ENCODE measurements around the gene PANK1.

PANK1 gene

DNA sequence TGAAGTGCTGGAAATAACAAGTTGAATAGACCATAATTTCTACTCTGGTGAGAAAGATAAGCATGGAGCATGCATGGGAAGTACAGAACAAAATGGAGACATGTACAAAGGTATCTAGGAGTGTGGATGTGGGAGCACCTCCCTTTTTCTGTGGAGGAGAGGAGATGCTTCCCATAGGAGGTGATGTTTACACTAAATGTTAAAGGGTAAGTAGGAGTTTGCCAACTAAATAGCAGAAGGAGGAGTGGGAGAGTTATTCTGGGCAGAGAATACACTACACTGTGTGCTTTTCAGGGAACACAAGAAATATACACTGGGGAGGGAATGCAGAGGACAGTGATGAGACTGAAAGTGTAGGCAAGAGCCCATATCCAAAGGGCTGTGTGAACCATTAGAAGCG, 21.1 kb upstream of the PANK1 start:
- Histone ChIP-seq H3K9me3 (replicated peaks in 1 of 2; ENCODE audit: control insufficient read depth in 2 of 2, insufficient read depth in 1 of 2, low read depth in 1 of 2, low read length in 2 of 2) (no peaks in the 10 kb centered on the region), H2BK12ac (ENCODE audit: low read length) (no peak overlapping the region), H3K36me3 (replicated peaks in 1 of 2; ENCODE audit: control insufficient read depth in 2 of 2, insufficient read depth in 2 of 2, low read length in 2 of 2) (no peaks in the 10 kb centered on the region), H4K8ac (ENCODE audit: low read depth, low read length) (no peak overlapping the region), H3K27ac (replicated peaks; ENCODE audit: low read length) (no peak overlapping the region), H2BK120ac (ENCODE audit: low read depth, low read length) (no peak overlapping the region), H3K9ac (ENCODE audit: low read depth, low read length, poor library complexity) (no peak overlapping the region), H3K4me2 (ENCODE audit: insufficient read depth, low read length, poor library complexity, severe bottlenecking) (no peak overlapping the region), H3K14ac (ENCODE audit: low read length) (no peak overlapping the region), H2BK15ac (ENCODE audit: low read length) (no peak overlapping the region), H3K4ac (ENCODE audit: low read length) (no peak overlapping the region), H4K91ac (ENCODE audit: low read depth, low read length, poor library complexity) (no peak overlapping the region), H3K18ac (ENCODE audit: low read length) (no peak overlapping the region), H3K4me3 (ENCODE audit: low read length in 2 of 2) (no peak overlapping the region), H3K79me1 (ENCODE audit: low read depth, low read length) (no peaks in the 10 kb centered on the region), H2BK5ac (ENCODE audit: low read length) (no peak overlapping the region), H2AFZ (ENCODE audit: low read length) (no peak overlapping the region), H2AK5ac (ENCODE audit: low read depth, low read length) (no peak overlapping the region), H3K27me3 (ENCODE audit: control insufficient read depth in 3 of 3, insufficient read depth in 3 of 3, low read depth in 1 of 3, low read length in 3 of 3) (no peaks in the 10 kb centered on the region), H3K23ac (ENCODE audit: low read depth, low read length, poor library complexity) (no peak overlapping the region), H3K4me1 (ENCODE audit: control insufficient read depth in 2 of 2, insufficient read depth in 1 of 2, low read depth in 1 of 2, low read length in 2 of 2) (no peaks in the 10 kb centered on the region)
- DNase-seq (ENCODE audit: low spot score) = no peak
- no CpG with 5 or more reads among the region's 1 CpG for WGBS, 2 donors (ENCODE audit: extremely low coverage in 2 of 2, insufficient read length in 2 of 2, insufficient replicate concordance in 1 of 2)

DNA sequence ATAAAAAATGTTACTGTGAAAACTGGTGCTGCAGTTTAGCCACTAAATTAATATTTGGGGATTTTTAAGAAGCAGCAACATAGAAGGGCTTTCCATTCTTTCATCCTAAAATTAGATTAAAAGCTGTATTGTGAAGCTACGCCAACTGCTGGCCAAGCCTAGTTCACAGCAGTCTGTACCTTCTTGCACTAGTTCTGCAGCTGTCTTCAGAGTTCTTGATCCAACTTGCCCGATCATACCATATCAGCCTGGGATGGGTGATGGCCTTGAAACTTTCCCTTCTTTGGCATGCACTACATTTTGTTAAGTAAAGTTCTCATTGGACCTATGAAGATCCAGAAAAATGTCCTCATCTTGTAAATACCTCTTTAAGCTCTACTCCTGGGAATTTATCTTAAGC, 20.3 kb upstream of the PANK1 start:
- Histone ChIP-seq H2BK12ac (ENCODE audit: low read length) (no peak overlapping the region), H3K18ac (ENCODE audit: low read length) (no peak overlapping the region), H2AFZ (ENCODE audit: low read length) (no peak overlapping the region), H3K9ac (ENCODE audit: low read depth, low read length, poor library complexity) (no peak overlapping the region), H3K36me3 (replicated peaks in 1 of 2; ENCODE audit: control insufficient read depth in 2 of 2, insufficient read depth in 2 of 2, low read length in 2 of 2) (no peaks in the 10 kb centered on the region), H3K4me2 (ENCODE audit: insufficient read depth, low read length, poor library complexity, severe bottlenecking) (no peak overlapping the region), H3K27ac (replicated peaks; ENCODE audit: low read length) (no peak overlapping the region), H3K23ac (ENCODE audit: low read depth, low read length, poor library complexity) (no peak overlapping the region), H3K27me3 (ENCODE audit: control insufficient read depth in 3 of 3, insufficient read depth in 3 of 3, low read depth in 1 of 3, low read length in 3 of 3) (no peaks in the 10 kb centered on the region), H4K8ac (ENCODE audit: low read depth, low read length) (no peak overlapping the region), H3K79me1 (ENCODE audit: low read depth, low read length) (no peaks in the 10 kb centered on the region), H2BK15ac (ENCODE audit: low read length) (no peak overlapping the region), H2AK5ac (ENCODE audit: low read depth, low read length) (no peak overlapping the region), H3K9me3 (replicated peaks in 1 of 2; ENCODE audit: control insufficient read depth in 2 of 2, insufficient read depth in 1 of 2, low read depth in 1 of 2, low read length in 2 of 2) (no peaks in the 10 kb centered on the region), H2BK120ac (ENCODE audit: low read depth, low read length) (no peak overlapping the region), H4K91ac (ENCODE audit: low read depth, low read length, poor library complexity) (no peak overlapping the region), H3K14ac (ENCODE audit: low read length) (no peak overlapping the region), H3K4me1 (ENCODE audit: control insufficient read depth in 2 of 2, insufficient read depth in 1 of 2, low read depth in 1 of 2, low read length in 2 of 2) (no peaks in the 10 kb centered on the region), H3K4ac (ENCODE audit: low read length) (no peak overlapping the region), H3K4me3 (ENCODE audit: low read length in 2 of 2) (no peak overlapping the region), H2BK5ac (ENCODE audit: low read length) (no peak overlapping the region)
- no CpG with 5 or more reads among the region's 2 CpGs for WGBS, 2 donors (ENCODE audit: extremely low coverage in 2 of 2, insufficient read length in 2 of 2, insufficient replicate concordance in 1 of 2)
- no peak for DNase-seq (ENCODE audit: low spot score)

DNA sequence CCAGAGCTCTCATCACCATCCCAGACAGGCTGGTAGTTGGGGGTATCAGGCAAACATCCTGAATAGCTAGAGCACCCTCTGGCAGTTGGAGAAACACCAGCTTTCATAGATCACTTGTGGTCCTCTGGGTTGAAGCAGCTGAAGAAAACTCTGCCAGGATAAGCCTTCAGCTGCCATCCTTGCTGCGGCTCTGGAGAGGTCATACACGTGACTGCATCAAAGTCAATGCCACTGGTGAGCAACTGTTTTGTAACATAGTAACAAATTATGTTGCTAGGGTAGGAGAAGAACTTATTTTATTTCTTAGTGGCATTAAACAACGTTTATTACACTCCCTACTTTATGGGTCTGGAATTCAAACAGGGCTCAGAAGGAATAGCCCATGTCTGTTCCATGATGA, 19.2 kb upstream of the PANK1 start:
- H3K23ac ChIP-seq (ENCODE audit: low read depth, low read length, poor library complexity) = no peak overlapping the region
- no peak overlapping the region for H2BK15ac ChIP-seq (ENCODE audit: low read length)
- no peaks in the 10 kb centered on the region for H3K36me3 ChIP-seq (replicated peaks in 1 of 2; ENCODE audit: control insufficient read depth in 2 of 2, insufficient read depth in 2 of 2, low read length in 2 of 2)
- no peak overlapping the region for H2BK120ac ChIP-seq (ENCODE audit: low read depth, low read length)
- H3K27ac ChIP-seq (replicated peaks; ENCODE audit: low read length) = no peak overlapping the region
- no peak overlapping the region for H2AK5ac ChIP-seq (ENCODE audit: low read depth, low read length)
- H3K27me3 ChIP-seq (ENCODE audit: control insufficient read depth in 3 of 3, insufficient read depth in 3 of 3, low read depth in 1 of 3, low read length in 3 of 3) = no peaks in the 10 kb centered on the region
- no peak overlapping the region for H3K18ac ChIP-seq (ENCODE audit: low read length)
- no peak overlapping the region for H3K4me3 ChIP-seq (ENCODE audit: low read length in 2 of 2)
- H4K91ac ChIP-seq (ENCODE audit: low read depth, low read length, poor library complexity) = no peak overlapping the region
- H2BK5ac ChIP-seq (ENCODE audit: low read length) = no peak overlapping the region
- H2AFZ ChIP-seq (ENCODE audit: low read length) = no peak overlapping the region
- no peaks in the 10 kb centered on the region for H3K4me1 ChIP-seq (ENCODE audit: control insufficient read depth in 2 of 2, insufficient read depth in 1 of 2, low read depth in 1 of 2, low read length in 2 of 2)
- DNase-seq (ENCODE audit: low spot score) = no peak
- no peak overlapping the region for H3K9ac ChIP-seq (ENCODE audit: low read depth, low read length, poor library complexity)
- H3K9me3 ChIP-seq (replicated peaks in 1 of 2; ENCODE audit: control insufficient read depth in 2 of 2, insufficient read depth in 1 of 2, low read depth in 1 of 2, low read length in 2 of 2) = no peaks in the 10 kb centered on the region
- no peak overlapping the region for H3K4me2 ChIP-seq (ENCODE audit: insufficient read depth, low read length, poor library complexity, severe bottlenecking)
- H4K8ac ChIP-seq (ENCODE audit: low read depth, low read length) = no peak overlapping the region
- no peak overlapping the region for H2BK12ac ChIP-seq (ENCODE audit: low read length)
- no CpG with 5 or more reads among the region's 3 CpGs for WGBS, 2 donors (ENCODE audit: extremely low coverage in 2 of 2, insufficient read length in 2 of 2, insufficient replicate concordance in 1 of 2)
- no peaks in the 10 kb centered on the region for H3K79me1 ChIP-seq (ENCODE audit: low read depth, low read length)
- H3K4ac ChIP-seq (ENCODE audit: low read length) = no peak overlapping the region
- H3K14ac ChIP-seq (ENCODE audit: low read length) = no peak overlapping the region

DNA sequence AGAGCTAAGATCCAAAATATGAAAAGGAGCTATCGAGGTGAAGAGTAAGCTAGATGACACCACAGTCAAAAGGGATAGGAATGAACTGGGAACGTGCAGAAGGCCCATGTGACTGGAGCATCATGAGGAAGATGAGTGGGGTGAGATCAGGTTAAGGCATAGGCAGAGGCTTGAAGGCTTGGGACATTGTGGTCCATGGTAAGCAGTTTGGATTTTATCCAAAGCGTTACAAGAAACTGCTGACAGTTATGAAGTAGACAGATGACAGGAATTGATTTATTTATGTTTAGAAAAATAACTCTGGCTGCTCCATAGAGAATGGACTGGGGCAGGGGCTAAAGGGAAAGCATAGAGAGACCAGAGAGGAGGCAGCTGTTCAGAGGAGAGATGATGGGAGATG, 18.1 kb upstream of the PANK1 start:
- H3K36me3 ChIP-seq (replicated peaks in 1 of 2; ENCODE audit: control insufficient read depth in 2 of 2, insufficient read depth in 2 of 2, low read length in 2 of 2) = no peaks in the 10 kb centered on the region
- H3K9me3 ChIP-seq (replicated peaks in 1 of 2; ENCODE audit: control insufficient read depth in 2 of 2, insufficient read depth in 1 of 2, low read depth in 1 of 2, low read length in 2 of 2) = no peaks in the 10 kb centered on the region
- no peak overlapping the region for H2AFZ ChIP-seq (ENCODE audit: low read length)
- no peak overlapping the region for H3K4me2 ChIP-seq (ENCODE audit: insufficient read depth, low read length, poor library complexity, severe bottlenecking)
- H3K4me1 ChIP-seq (ENCODE audit: control insufficient read depth in 2 of 2, insufficient read depth in 1 of 2, low read depth in 1 of 2, low read length in 2 of 2) = no peaks in the 10 kb centered on the region
- no peak overlapping the region for H3K14ac ChIP-seq (ENCODE audit: low read length)
- no peak overlapping the region for H3K4me3 ChIP-seq (ENCODE audit: low read length in 2 of 2)
- H3K9ac ChIP-seq (ENCODE audit: low read depth, low read length, poor library complexity) = no peak overlapping the region
- no peak overlapping the region for H3K27ac ChIP-seq (replicated peaks; ENCODE audit: low read length)
- H2BK12ac ChIP-seq (ENCODE audit: low read length) = no peak overlapping the region
- no peak overlapping the region for H2BK5ac ChIP-seq (ENCODE audit: low read length)
- H2BK15ac ChIP-seq (ENCODE audit: low read length) = no peak overlapping the region
- H3K4ac ChIP-seq (ENCODE audit: low read length) = no peak overlapping the region
- no peak overlapping the region for H2AK5ac ChIP-seq (ENCODE audit: low read depth, low read length)
- no peak overlapping the region for H3K23ac ChIP-seq (ENCODE audit: low read depth, low read length, poor library complexity)
- H3K27me3 ChIP-seq (ENCODE audit: control insufficient read depth in 3 of 3, insufficient read depth in 3 of 3, low read depth in 1 of 3, low read length in 3 of 3) = no peaks in the 10 kb centered on the region
- DNase-seq (ENCODE audit: low spot score) = no peak
- no peak overlapping the region for H2BK120ac ChIP-seq (ENCODE audit: low read depth, low read length)
- no peak overlapping the region for H4K8ac ChIP-seq (ENCODE audit: low read depth, low read length)
- no peak overlapping the region for H4K91ac ChIP-seq (ENCODE audit: low read depth, low read length, poor library complexity)
- WGBS, 2 donors (ENCODE audit: extremely low coverage in 2 of 2, insufficient read length in 2 of 2, insufficient replicate concordance in 1 of 2) = no CpG with 5 or more reads among the region's 3 CpGs
- H3K18ac ChIP-seq (ENCODE audit: low read length) = no peak overlapping the region
- H3K79me1 ChIP-seq (ENCODE audit: low read depth, low read length) = no peaks in the 10 kb centered on the region
